SK-N-SH treated with all-trans-retinoic acid at 6 μM for 48 hours (cell line): ENCODE measurements around the gene NOTCH2.

Experiments
- PATZ1 ChIP-seq: fragments of 250-450 bp; sonication (Bioruptor Pico); IDR thresholded peaks from 2 replicates; pipeline ENCODE4 v1.8.0; 2020; ENCODE audit warnings: mild to moderate bottlenecking, moderate library complexity, borderline replicate concordance
- TSHZ2 ChIP-seq: fragments of 250-450 bp; sonication (Bioruptor Pico); IDR thresholded peaks from 2 replicates; pipeline ENCODE4 v1.5.0; 2020; ENCODE audit warnings: mild to moderate bottlenecking, moderate library complexity
- ZNF565 ChIP-seq: fragments of 450-650 bp; formaldehyde crosslinking; conservative IDR thresholded peaks from 2 replicates; pipeline ENCODE4 v1.5.0; 2020; ENCODE audit warnings: low read depth, mild to moderate bottlenecking, moderate library complexity

GRCh38 chr1:119868176-119868575 lies 201.3 kb downstream of the NOTCH2 start:
- no peak for TF ChIP-seq PATZ1 (CRISPR knock-in tag)
- TF ChIP-seq TSHZ2 (CRISPR knock-in tag): no peak
- TF ChIP-seq ZNF565 (CRISPR knock-in tag): no peak
